ENCODE data around the gene CRB1.

CRB1 gene

DNA sequence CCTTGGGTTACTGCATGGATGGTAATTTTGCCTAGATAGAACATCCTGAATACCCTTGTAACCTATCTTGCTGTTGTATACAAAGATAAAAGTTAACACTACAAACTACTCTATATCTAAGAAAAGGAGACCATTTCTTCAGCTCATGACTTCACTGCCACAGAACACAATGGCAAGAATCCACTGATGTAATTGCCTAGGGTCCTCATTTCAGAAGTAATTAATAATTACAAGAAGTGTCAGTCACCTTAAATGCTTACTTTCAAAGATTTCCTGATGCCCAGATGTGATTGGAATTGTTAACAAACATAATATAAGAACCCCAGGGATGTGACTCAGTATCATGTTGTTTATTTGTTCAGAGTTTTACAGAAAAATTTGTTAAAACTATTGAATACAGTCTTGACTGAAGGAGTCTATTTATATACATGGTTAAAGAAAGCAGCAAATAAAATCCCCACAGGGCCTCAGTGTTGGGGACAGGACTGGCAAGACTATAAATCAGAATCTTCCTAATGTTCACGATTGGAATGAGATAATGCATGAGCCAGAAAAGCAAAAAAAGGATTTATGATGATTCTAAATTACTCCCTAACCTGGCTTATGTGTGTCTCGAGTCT is 83.9 kb downstream of the CRB1 start:
- no peak for DNase-seq

DNA sequence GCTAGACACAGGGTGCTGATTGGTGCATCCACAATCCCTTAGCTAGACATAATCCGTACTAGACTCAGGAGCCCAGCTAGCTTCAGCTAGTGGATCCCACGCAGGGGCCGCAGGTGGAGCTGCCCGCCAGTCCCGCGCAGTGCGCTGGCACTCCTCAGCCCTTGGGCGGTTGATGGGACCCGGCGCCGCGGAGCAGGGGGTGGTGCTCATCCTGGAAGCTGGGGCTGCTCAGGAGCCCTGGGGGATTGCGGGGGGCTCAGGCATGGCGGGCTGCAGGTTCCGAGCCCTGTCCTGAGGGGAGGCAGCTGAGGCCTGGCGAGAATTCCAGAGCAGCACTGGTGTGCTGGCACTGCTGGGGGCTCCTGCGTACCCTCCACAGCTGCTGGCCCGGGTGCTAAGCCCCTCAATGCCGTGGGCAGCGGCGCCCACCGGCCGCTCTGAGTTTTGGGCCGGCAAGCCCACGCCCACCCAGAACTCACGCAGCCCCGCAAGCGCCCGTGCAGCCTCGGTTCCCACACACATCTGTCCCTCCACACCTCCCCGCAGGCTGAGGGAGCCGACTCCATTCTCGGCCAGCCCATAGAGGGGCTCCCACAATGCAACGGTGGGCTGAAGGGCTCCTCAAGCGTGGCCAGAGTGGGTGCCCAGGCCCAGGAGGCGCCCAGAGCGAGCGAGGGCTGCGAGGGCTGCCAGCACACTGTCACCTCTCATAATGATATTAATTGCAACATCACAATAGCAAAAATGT is 87.4 kb downstream of the CRB1 start:
- no peak for DNase-seq

DNA sequence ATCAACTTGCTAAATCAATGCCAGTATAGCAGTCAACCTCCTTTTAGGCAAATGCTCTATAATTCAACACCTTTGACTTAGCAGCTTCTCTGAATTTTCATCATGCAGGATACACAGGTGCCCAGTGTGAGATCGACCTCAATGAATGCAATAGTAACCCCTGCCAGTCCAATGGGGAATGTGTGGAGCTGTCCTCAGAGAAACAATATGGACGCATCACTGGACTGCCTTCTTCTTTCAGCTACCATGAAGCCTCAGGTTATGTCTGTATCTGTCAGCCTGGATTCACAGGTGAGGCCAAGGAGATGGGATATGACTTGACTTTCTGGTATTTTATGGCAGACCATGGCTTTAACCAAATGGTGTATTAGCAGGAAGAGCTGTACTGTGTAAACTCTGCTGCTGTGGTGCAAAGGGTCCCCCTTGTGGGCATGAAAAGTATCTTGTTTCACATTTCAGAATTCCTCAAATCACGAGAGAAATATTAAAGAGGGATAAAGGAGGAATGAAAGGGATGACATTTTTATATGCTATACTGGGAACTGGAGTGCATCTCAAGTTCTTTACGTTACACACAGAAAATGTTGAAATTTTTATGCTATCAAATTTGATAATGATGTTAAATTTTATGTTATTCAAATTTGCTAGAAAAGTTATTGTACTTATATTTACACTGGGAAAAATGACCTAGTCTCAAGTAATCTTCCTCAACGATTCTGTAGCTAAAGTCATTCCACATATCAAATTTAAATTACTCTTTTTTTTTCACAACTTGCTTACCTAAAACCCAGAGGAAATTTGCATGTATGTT is 88.9 kb downstream of the CRB1 start:
- peak; percentile 8 for DNase-seq

DNA sequence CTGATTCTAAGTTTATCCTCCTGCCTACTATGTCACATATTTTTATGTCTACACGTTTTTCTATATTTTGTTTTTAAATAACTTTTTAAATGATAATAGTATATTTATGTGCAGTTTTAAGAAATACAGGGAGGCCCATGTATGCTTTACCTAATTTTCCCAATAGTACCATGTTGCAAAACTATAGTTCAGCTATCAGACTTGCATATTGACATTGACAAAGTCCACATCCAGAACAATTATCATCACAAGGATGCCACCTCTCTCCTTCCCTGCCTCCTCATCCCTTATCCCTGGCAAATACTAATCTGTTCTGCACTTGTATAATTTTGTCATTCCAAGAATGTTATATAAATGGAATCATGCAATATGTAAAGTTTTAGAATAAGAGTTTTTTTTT is 90.9 kb downstream of the CRB1 start:
- DNase-seq: no peak

DNA sequence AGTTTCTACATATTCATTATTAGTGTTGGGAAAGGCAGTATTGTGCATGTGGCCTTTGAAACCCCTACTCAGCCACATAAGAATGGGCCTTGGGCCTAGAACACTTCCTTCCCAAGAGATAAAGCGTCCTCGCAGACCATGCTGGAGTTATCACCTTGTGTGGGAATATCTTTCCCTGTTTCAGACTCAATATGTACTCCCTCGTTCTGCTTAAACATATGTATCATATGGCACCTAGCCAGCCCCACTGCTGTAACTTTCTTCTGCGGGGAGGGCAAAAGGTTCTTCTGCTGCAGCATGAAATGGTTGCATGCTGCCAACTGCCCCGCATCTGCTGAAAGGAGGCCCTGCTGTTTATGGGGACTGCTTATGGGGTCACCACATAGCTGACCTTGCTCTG is 92.0 kb downstream of the CRB1 start:
- no peak for DNase-seq

DNA sequence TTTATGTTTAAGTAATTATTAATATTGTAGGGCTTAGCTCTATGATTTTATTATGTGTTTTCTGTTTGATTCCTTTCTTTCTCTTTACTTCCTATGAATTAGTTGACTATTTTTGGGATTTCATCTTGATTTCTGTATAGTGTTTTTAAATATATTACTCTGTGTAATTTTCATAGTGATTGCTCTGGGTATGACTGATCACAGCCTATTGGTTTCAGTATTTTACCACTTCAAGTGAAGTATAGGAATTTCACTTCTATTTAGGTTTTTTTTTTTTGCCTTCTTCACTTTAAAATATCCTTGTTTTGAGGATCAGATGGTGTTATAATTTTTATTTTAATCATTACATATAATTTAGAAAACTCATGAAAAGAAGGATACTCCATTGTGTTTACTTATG is 94.8 kb downstream of the CRB1 start:
- DNase-seq: no peak

DNA sequence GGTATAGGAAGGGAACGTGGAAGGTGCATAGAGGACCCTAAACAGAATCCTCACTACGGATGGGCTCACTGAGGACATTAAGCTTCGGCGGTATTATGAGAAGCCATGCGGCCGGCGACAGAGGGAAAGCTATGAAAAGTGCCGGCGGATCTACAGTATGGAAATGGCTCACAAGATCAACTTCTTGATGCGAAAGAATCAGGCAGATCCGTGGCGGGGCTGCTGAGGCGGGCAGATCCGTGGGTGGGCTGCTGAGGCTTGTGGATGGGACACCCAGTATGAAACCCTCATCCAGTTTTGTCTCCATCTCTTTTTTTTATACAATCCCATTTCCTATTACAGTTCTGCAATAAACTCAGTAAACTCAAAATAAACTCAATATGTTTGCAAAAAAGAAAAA is 95.8 kb downstream of the CRB1 start:
- no peak for DNase-seq

DNA sequence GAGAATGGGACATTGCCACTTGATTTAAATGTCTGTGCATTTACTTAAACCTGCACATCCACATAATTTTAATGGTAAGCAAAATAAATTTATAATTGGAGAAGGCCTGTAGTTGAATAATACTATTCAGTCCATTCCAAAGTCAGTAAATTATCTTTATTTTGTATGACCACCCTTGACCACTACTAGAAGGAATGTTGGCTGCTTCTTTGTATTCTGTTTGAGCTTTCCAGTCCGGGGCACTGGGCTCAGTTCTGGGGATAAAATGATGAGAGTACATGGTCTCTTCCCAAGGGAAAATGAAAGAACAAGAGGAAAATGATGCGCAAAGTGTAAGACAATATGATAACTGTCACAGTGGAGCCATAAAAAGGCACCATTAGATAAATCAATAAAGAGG is 98.9 kb downstream of the CRB1 start:
- DNase-seq: no peak

DNA sequence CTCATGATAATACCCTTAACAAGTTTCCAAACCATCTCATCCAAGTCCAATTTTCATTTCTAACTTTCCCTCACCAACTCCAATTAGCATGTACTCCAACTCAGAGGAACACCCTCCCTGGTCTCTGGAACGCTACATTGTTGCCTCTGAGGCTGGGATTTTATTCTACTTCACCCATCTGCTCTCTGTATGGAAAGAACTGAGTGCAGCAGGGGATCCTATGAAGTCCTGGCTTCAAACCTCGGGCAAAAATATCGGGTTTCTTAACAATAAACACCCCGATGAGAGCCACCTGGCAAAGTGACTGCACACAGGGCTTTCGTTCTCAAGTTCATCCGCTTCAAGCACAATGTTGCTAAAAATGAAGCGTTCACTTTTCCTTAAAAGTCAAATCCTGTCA is 99.6 kb downstream of the CRB1 start:
- DNase-seq: no peak

DNA sequence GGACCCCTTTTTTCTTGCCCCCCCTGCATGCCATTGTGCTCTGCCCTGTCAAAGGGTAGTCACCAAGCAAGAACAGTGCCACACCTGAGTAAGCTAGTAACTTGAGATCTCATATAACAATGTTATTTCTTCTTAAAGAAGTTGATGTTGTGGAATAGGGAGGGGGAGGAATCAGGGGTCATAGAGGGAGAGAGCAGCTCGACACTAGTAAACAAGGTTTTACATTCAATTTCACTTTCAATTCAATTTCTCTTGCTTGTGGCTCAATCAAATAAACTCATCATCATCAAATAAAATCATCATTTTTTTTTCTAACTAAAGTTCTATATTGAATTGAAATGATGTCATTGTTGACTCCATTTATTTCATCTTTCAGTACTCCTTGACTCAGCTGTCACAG is 106.4 kb downstream of the CRB1 start:
- DNase-seq: no peak

DNA sequence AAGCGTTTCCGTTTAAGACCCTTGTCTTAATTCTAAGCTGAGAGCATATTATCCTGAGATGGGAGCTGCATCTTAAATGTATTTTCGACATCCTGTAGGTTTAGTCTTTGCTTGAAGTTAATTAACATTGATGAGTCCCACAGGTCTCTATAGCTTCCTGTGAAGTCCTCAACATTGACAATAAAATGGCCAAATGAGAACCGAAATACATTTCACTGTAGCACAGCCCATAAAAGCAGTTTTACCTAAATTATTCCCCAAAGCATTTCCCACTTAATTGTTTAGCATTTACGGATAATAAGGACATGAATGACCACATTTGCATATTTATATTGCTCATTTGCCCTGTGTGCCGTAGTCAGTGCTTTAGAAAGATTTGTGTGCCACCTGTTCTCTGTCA is 116.4 kb downstream of the CRB1 start:
- DNase-seq: no peak

DNA sequence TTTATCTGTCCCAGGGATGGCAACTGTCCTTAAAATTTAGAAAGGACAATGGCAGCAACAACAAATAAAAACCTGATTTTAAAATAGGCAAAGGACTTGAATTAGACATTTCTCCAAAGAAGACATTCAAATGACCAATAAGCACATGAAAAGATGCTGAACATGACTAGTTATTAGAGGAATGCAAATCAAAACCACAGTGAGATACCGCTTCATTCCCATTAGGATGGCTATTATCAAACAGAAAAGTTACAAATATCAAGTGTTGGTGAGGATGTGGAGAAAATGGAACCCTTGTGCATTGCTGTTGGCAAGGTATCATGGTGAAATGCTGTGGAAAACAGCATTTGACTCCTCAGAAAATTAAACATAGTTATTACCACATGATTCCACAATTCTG is 120.7 kb downstream of the CRB1 start:
- no peak for DNase-seq

DNA sequence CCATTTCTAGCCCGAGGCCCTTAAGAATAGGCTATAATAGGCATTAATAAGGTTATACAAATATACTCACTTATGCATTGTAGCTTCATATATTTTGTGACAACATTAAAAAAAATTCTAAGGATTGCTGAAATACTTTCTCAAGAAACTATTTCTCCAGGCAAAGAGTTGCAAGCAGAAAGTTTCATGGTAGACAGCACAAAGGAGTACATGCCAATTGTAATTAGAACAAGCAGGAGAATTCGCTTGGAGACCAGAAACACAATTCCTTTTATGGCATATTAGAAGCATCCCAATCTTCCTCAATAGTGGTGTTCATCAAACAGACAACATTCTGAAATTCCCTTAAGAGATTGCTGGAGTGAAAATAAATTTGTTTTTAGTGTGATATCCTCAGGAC is 122.8 kb downstream of the CRB1 start:
- no peak for DNase-seq

DNA sequence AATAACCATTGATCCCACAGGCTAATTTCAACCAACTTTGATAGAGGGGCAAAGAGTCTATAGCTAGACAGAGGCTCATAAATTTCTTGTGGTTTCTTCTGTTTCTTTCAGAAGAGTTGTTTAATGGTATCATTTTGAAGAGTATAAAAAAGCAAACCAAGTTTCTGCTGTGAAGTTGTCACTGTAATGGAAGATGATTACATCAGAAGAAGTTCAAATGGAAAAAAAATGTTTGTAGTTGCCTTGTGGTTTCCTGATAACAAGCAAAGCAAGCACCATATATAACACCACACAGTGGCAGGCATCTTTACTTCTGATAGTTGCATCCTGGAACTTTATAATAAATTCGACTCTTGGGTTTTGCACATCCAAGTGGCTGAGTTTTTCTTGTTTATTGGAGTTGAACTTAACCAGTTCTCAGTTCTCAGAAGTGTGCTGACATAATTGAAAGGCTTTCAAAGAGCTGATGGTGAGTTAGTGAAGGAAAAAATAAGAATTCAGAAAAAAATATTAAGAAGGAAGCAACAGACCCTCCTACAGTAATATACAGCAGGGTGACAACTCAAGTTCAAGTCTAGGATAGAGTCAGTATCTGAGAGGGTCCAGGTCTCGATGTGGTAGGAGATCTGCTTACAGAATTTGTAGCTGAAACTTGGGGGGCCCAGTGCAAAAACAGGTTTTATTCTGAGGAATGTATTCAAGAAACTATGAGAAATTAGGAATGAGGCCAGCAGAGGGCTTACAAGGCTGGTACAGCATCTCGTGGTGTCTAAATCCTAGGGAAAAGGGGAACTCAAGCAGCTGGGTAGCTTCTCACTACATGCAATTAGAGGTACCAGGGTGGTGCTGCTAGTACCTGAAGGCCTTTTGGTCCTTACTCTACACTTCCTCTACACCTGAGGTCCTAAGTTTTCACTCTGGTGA is 123.5 kb downstream of the CRB1 start:
- no peak for DNase-seq

DNA sequence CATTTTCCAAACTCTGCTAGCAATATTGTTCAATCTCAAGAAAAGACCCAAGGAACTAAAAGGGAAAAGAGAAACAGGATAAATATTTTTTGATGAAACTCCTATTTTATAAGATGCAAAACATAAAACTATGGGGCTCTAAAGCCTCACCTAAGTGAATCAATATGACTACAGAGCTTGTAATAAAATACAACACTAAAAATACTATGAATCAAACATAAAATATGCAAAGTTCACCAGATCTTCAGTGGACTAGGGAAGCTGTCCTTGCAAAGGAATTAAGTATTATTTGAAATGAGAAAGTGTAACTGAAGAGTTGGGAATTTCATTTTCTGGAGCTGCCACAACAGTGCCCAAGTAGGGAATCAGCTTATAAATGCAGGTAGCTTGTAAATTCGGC is 124.5 kb downstream of the CRB1 start:
- no peak for DNase-seq

DNA sequence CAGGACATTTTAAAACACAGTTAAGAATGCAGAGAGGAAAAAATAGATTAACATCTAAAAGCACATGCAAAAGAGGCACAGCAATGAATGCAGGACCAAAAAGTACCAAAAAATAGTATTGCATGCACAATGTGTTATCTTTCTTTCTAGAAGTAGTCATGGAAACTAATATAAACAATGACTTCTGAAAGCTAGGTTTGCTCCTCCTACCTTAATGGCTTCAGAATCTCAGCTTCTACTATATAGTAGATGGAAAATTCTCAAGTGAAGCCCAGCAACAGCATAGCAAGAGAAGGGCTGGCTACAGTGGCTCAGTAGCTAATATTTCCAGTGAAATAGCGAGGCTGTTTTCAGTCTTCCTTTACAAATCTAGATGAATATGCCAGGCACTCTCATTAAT is 125.1 kb downstream of the CRB1 start:
- DNase-seq: no peak

DNA sequence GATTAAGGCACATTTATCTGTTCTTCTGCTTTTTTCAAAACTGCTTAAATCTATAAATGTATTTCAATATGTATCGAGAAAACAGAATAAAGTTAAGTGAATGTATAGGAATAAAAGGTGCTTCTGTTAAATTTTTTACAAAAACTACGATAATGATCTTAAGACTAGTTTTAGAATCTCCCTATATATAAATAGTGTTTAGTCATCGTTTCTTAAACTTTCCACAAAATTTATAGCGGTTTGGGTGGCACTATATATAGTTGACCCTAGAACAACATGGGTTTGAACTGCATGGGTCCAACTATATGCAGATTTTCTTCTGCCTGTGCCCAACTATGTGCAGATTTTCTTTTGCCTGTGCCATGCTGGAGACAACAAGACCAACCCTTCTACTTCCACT is 125.7 kb downstream of the CRB1 start:
- no peak for DNase-seq

DNA sequence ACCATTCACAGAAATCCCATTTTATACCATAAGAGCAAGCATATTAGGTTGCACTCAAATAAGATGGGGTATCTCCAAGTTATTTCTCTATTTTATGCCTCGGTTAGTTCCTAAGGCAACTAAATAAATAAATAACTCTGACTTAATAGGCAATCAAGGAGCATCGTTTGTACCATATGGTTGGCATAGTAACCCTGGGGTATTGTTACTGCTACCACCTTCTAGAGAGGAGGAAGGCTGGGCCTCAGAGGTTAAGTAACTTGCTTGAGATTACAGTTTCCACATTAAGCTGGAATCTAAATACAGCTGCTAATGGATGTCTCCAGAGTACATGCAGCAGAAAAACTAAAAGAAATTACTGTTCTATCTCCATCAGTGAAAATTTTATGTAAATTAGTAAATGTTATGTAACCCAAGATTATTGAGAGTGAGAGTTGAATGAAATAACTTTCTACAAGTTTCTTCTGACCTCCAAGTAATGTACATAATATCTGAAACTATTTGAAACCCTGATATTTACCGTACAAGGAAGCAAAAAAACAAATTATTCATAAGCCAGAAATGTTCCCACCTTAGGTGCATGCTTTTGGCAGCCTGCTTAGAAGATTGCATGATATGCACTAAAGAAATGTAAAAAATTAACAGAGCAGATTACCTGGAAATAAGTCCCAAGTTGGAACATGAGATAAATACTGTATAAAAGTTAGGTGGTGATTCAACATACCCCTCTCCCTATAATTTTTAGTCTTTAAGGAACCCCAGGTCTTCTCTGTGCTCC is 127.0 kb downstream of the CRB1 start:
- no peak for DNase-seq

DNA sequence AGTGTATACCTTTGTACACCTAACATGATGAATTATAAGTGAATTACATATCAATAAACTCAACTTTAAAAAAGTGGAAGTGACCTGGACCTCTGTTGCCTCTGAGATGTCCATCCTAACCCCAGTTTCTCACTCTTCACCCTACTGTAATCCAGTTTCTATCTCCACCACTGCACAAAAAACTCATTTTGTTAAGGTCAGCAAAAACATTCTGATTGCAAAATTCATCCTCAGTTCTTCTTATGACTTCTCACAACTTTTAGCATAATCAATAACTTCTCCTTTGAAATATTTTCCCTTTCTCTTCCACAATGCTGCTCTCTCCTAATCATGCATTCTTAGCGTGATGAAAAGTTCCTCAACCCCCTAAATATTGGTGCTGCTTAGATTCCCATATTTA is 129.8 kb downstream of the CRB1 start:
- DNase-seq: no peak

DNA sequence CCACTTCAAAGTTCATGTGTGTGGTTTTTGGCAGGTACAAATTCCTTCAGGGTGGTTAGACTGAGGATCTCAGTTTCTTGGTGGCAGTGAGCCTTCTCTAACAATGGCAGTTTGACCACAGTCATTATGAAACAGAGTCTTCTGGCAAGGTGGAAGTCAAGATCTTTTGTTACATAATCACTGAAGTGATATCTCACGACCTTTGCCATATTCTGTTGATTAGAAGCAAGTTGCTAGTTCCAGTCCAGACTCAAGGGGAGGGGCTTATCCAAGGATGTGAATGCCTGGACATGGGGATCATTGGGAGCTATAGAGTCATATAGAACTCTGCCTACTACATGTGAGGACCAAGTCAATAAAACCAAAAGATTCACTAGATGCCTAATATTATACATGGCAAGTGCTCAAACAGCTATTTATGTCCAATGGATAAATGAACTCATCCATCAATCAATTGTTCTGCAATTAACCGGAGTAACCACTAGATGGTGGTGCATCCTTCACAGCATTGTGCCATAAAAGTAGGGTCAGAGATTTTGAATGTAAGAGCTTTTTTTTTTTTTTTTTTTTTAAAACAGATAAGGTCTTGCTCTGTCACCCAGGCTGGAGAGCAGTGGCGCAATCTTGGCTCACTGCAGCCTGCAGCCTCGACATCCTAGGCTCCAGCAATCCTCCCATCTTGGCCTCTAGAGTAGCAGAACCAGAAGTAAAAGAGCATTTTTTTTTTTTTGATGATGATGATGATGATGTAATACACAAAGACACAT is 131.9 kb downstream of the CRB1 start:
- DNase-seq: no peak

DNA sequence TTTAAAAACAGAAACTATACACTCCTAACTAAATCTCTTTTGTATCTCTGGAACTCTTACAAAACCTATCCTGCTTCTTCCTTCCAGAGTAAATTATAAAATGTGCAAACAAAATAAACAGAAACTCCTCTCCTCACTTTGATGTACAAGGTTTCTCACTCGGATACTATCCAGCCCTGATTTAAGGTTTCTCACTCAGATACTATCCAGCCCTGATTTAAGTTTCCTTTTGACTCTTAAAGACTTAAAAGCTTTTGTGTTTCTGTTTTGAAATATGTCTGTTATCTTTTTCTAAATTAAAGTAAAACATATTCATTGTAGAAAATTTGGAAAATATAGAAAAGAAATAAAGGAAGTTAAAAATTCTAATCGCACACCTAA is 132.5 kb downstream of the CRB1 start:
- DNase-seq: no peak

DNA sequence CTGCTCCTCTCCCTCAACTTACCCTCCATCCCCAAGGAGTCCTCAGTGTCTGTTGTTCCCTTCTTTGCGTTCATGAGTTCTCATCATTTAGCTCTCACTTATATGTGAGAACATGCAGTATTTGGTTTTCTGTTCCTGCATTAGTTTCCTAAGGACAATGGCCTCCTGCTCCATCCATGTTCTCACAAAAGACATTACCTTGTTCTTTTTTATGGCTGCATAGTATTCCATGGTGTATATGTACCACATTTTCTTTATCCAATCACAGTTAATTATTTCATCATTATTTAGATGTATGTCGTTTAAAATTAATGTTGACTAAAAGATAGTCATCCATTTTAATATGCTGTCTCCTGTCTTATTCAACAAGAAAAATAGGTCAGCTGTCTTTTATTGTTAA is 134.1 kb downstream of the CRB1 start:
- DNase-seq: no peak
